Right lobe of liver (tissue), 6 donors: ENCODE measurements around the gene ARHGAP12. TPM values are rescaled to one million over a fixed set of nuclear protein-coding genes. Genes with fewer than 3 reads are reported as not detected.
"Not testable (repeated sequence)": the region's sequence is repeated elsewhere in the genome, so short reads cannot be mapped to it uniquely, and the experiment has no call there.

Experiments
- ATAC-seq, 4 donors: fragments of 200-7000 bp; cut with Tn5 transposase; one replicate each; pipeline ENCODE4 v1.9.1; 2020; ENCODE audit warnings: mild to moderate bottlenecking in 4 of 4, moderate library complexity in 4 of 4
- DNase-seq, 3 donors: peaks; one replicate each; pipeline ENCODE4 v3.0.0-alpha.2; 2020
- H3K27ac ChIP-seq, 3 donors: fragments of 200-600 bp; one replicate each; pipeline ENCODE4 v1.8.0; 2022
- H3K27me3 ChIP-seq, 2 donors: fragments of 200-600 bp; one replicate each; pipeline ENCODE4 v1.8.0; 2022
- H3K36me3 ChIP-seq, 4 donors: fragments of 200-600 bp; sonication (generic) in 1 of 4; one replicate each; pipeline versions ENCODE4 v1.5.1 to v1.8.0; 2017 to 2022; ENCODE audit warnings: control low read depth in 1 of 4
- H3K4me1 ChIP-seq, 4 donors: fragments of 200-600 bp; sonication (generic) in 1 of 4; one replicate each; pipeline versions ENCODE4 v1.5.1 to v1.8.0; 2017 to 2022; ENCODE audit warnings: control low read depth in 1 of 4
- H3K4me3 ChIP-seq, 3 donors: fragments of 200-600 bp; one replicate each; pipeline ENCODE4 v1.8.0; 2022
- H3K9me3 ChIP-seq, 4 donors: fragments of 200-600 bp; sonication (generic) in 1 of 4; one replicate each; pipeline versions ENCODE4 v1.5.1 to v1.8.0; 2017 to 2022; ENCODE audit warnings: control low read depth in 1 of 4
- CTCF ChIP-seq, 4 donors: fragments of 200-600 bp in 3 of 4; fragments of 450-650 bp in 1 of 4; IDR thresholded peaks; one replicate each; pipeline versions ENCODE4 v1.5.1 to v1.8.0; 2016 to 2022; ENCODE audit warnings: antibody characterized with exemption in 4 of 4, mild to moderate bottlenecking in 2 of 4
- POLR2A ChIP-seq: fragments of 450-650 bp; IDR thresholded peaks from one replicate; pipeline ENCODE4 v1.6.1; 2017; ENCODE audit warnings: antibody characterized with exemption, mild to moderate bottlenecking
- WGBS: methylation state at CpG from one replicate; pipeline ENCODE4 v1.1.6; 2018; ENCODE audit warnings: low coverage, low lambda C conversion rate; ENCODE audit not compliant: insufficient coverage; ENCODE audit errors: missing lambda C conversion rate; 5-methylcytosine and 5-hydroxymethylcytosine counted together
- intact Hi-C, 2 donors: fragments of 100-400 bp; cut with DNase I; formaldehyde crosslinking; loops; one replicate each; pipeline versions ENCODE4 v1.11.2 to v1.14.1; 2022
- total RNA-seq, 6 experiments: library from RNA; depleted of rRNA in 2 of 6; stranded (reverse); fragments of >200 nt in 2 of 6; fragmentation: NEBNext Ultra II Directional in 3 of 6; extraction: Animal tissue kit (Norgen Biotek cat#: 25700) in 3 of 6; gene quantifications; one replicate each; pipeline versions ENCODE4 v1.1.0 to v1.2.4, GENCODE V29; 2016 to 2023
- donor health status: DM: no; HTN: yes; CAD: no.
- donor health status: DM: no; HTN: no; CAD: no.
- donor health status: DM: no; HTN: no; CAD: no.
- donor health status: DM: no; HTN: yes; CAD: no.
- donor health status: DM: no; HTN: yes; CAD: no.

Gene ARHGAP12
- total RNA-seq, 6 experiments from 2014 or later: 12.1 to 24.8 (median 17.6) TPM

GRCh38 chr10:31974434-31975124 lies 45.9 kb upstream of the ARHGAP12 start:
- intact Hi-C loops: no loop called here
- TF ChIP-seq POLR2A (no peak), CTCF (IDR thresholded peaks at IDR 0.05) (no peak)
- DNase-seq (no peak), ATAC-seq (no peak)
- Histone ChIP-seq H3K36me3 (no peaks in the 10 kb centered on the region), H3K27me3 (no peaks in the 10 kb centered on the region), H3K4me3 (no peak overlapping the region), H3K4me1 (no peaks in the 10 kb centered on the region), H3K9me3 (no peaks in the 10 kb centered on the region), H3K27ac (no peak overlapping the region)
- 73% methylated on average over 4 of the region's 4 CpGs for WGBS

- WGBS: 83% methylated on average over 2 of the region's 9 CpGs
- H3K4me3 ChIP-seq: no peak overlapping the region
These were observed 43.9 kb upstream of the ARHGAP12 start for GRCh38 chr10:31972519-31973041.

GRCh38 chr10:31969847-31970246 lies 41.2 kb upstream of the ARHGAP12 start:
- H3K27ac ChIP-seq, H3K9me3 ChIP-seq, DNase-seq, H3K4me1 ChIP-seq, intact Hi-C loops, H3K27me3 ChIP-seq, H3K36me3 ChIP-seq, H3K4me3 ChIP-seq, ATAC-seq: not testable (repeated sequence)
- WGBS: no CpG with 5 or more reads among the region's 32 CpGs

More at GRCh38 chr10:31972519-31973041, 43.9 kb upstream of the ARHGAP12 start:
- DNase-seq (no peak), ATAC-seq (no peak)
- Histone ChIP-seq H3K36me3 (no peaks in the 10 kb centered on the region), H3K27ac (no peak overlapping the region), H3K9me3 (no peaks in the 10 kb centered on the region), H3K27me3 (no peaks in the 10 kb centered on the region), H3K4me1 (no peaks in the 10 kb centered on the region)
- TF ChIP-seq CTCF (IDR thresholded peaks at IDR 0.05): no peak
- TF ChIP-seq POLR2A: no peak
- intact Hi-C loops: no loop called here

GRCh38 chr10:31963589-31963980 lies 35.0 kb upstream of the ARHGAP12 start:
- no peaks in the 10 kb centered on the region for H3K36me3 ChIP-seq
- no peaks in the 10 kb centered on the region for H3K9me3 ChIP-seq
- no peaks in the 10 kb centered on the region for H3K4me1 ChIP-seq
- no peak for DNase-seq
- intact Hi-C loops: no loop called here
- no peak for ATAC-seq
- H3K27ac ChIP-seq: no peak overlapping the region
- no peak overlapping the region for H3K4me3 ChIP-seq
- no CpG with 5 or more reads among the region's 1 CpG for WGBS
- TF ChIP-seq POLR2A: no peak
- TF ChIP-seq CTCF (IDR thresholded peaks at IDR 0.05): no peak
- H3K27me3 ChIP-seq: no peaks in the 10 kb centered on the region

GRCh38 chr10:31962826-31963588 lies 34.4 kb upstream of the ARHGAP12 start:
- H3K27ac ChIP-seq: no peak overlapping the region
- no peak overlapping the region for H3K4me3 ChIP-seq
- no peaks in the 10 kb centered on the region for H3K27me3 ChIP-seq
- H3K4me1 ChIP-seq: no peaks in the 10 kb centered on the region
- intact Hi-C loops: no loop called here
- no peaks in the 10 kb centered on the region for H3K36me3 ChIP-seq
- no peaks in the 10 kb centered on the region for H3K9me3 ChIP-seq
- DNase-seq: no peak
- 93% methylated on average over 2 of the region's 4 CpGs for WGBS
- ATAC-seq: no peak
- TF ChIP-seq CTCF (IDR thresholded peaks at IDR 0.05) (no peak), POLR2A (no peak)
